HFFc6 (cell line): ENCODE measurements around the gene LYRM1. TPM values are rescaled to one million over a fixed set of nuclear protein-coding genes. Genes with fewer than 3 reads are reported as not detected.

Source experiments
- DNase-seq: peaks from one replicate; pipeline ENCODE4 v3.0.0-alpha.2; 2018
- H3K27ac Mint-ChIP-seq: 2 replicates; pipeline ENCODE4 v1.8.0; 2020; ENCODE audit warnings: mild to moderate bottlenecking, mixed read lengths
- H3K27me3 Mint-ChIP-seq: 2 replicates; pipeline ENCODE4 v1.8.0; 2021; ENCODE audit warnings: mild to moderate bottlenecking, moderate library complexity, mixed read lengths; ENCODE audit not compliant: insufficient read depth
- H3K36me3 Mint-ChIP-seq: 2 replicates; pipeline ENCODE4 v1.8.0; 2021; ENCODE audit warnings: low read depth, mixed read lengths
- H3K4me1 Mint-ChIP-seq: 2 replicates; pipeline ENCODE4 v1.8.0; 2020; ENCODE audit warnings: low read depth, mixed read lengths
- H3K4me3 Mint-ChIP-seq: 2 replicates; pipeline ENCODE4 v1.8.0; 2020; ENCODE audit warnings: mild to moderate bottlenecking, moderate library complexity, mixed read lengths
- H3K9me3 Mint-ChIP-seq: 2 replicates; pipeline ENCODE4 v1.8.0; 2020; ENCODE audit warnings: mild to moderate bottlenecking, mixed read lengths
- CTCF ChIP-seq: fragments of 200-600 bp; sonication (generic); IDR thresholded peaks from 2 replicates; pipeline ENCODE4 v1.5.0; 2021; ENCODE audit warnings: antibody characterized with exemption, mild to moderate bottlenecking
- total RNA-seq, 6 experiments: library from RNA; stranded (reverse); fragmentation: NEBNext Ultra II Directional; extraction: Animal tissue kit (Norgen Biotek cat#: 25700); gene quantifications; 2 replicates in 1 of 6; 3 replicates in 5 of 6; pipeline ENCODE4 v1.2.3, GENCODE V29; 2021

Gene LYRM1
- total RNA-seq, 6 experiments from 2014 or later, result 22.2 to 28.4 (median 25.8) TPM

- H3K4me1 Mint-ChIP-seq, result peaks cover 82% of the 10 kb centered on the region
- no peak for TF ChIP-seq CTCF
- peaks cover 16% of the 10 kb centered on the region for H3K36me3 Mint-ChIP-seq
- no peaks in the 10 kb centered on the region for H3K9me3 Mint-ChIP-seq
- H3K27me3 Mint-ChIP-seq, result peaks cover 2% of the 10 kb centered on the region
- peak overlapping the region; percentile 83 for H3K27ac Mint-ChIP-seq
- DNase-seq, result no peak
- peak overlapping the region; percentile 67; the same call in 1 of the 2 replicates for H3K4me3 Mint-ChIP-seq
These were observed 2.7 kb downstream of the LYRM1 start for GRCh38 chr16:20903116-20903898.

- Mint-ChIP-seq H3K27ac (peak overlapping the region; percentile 83), H3K4me1 (peaks cover 82% of the 10 kb centered on the region), H3K27me3 (peaks cover 2% of the 10 kb centered on the region), H3K36me3 (peaks cover 15% of the 10 kb centered on the region), H3K4me3 (peak overlapping the region; percentile 67), H3K9me3 (no peaks in the 10 kb centered on the region)
- TF ChIP-seq CTCF, result no peak
- DNase-seq, result no peak
These were observed 3.4 kb downstream of the LYRM1 start for GRCh38 chr16:20903899-20904506.

- Mint-ChIP-seq H3K27ac (peak overlapping the region; percentile 83), H3K4me3 (peak overlapping the region; percentile 67), H3K36me3 (peaks cover 15% of the 10 kb centered on the region), H3K4me1 (peaks cover 86% of the 10 kb centered on the region), H3K9me3 (no peaks in the 10 kb centered on the region), H3K27me3 (peaks cover 2% of the 10 kb centered on the region)
- peak; percentile 71 for DNase-seq
- TF ChIP-seq CTCF, result no peak
These were observed 4.0 kb downstream of the LYRM1 start for GRCh38 chr16:20904507-20905081.

GRCh38 chr16:20905576-20905975 lies 5.0 kb downstream of the LYRM1 start:
- Mint-ChIP-seq H3K27ac (peak overlapping the region; percentile 83), H3K4me1 (peaks cover 96% of the 10 kb centered on the region), H3K9me3 (no peaks in the 10 kb centered on the region), H3K4me3 (peak overlapping the region; percentile 67), H3K36me3 (peaks cover 15% of the 10 kb centered on the region), H3K27me3 (no peaks in the 10 kb centered on the region; the same call in 1 of the 2 replicates)
- no peak for TF ChIP-seq CTCF
- DNase-seq, result no peak

- TF ChIP-seq CTCF, result no peak
- Mint-ChIP-seq H3K9me3 (no peaks in the 10 kb centered on the region), H3K27me3 (no peaks in the 10 kb centered on the region; the same call in 1 of the 2 replicates), H3K4me1 (peaks cover 100% of the 10 kb centered on the region), H3K36me3 (peaks cover 11% of the 10 kb centered on the region), H3K27ac (peak overlapping the region; percentile 83), H3K4me3 (peak overlapping the region; percentile 67)
- peak; percentile 78 for DNase-seq
These were observed 6.0 kb downstream of the LYRM1 start for GRCh38 chr16:20906341-20907255.
